ENCODE data around the gene CAMK1G. TPM values are rescaled to one million over a fixed set of nuclear protein-coding genes. Genes with fewer than 3 reads are reported as not detected.

The CAMK1G gene
- total RNA-seq, 3 donors from 2014 or later = 0.60 TPM; not detected in 2

- intact Hi-C loops (cut with DNase I, micrococcal nuclease) = no loop called here
- Histone ChIP-seq H3K36me3 (ENCODE audit: low read depth) (no peaks in the 10 kb centered on the region), H3K4me1 (ENCODE audit: low read depth) (peaks cover 8% of the 10 kb centered on the region), H3K9me3 (no peaks in the 10 kb centered on the region), H3K4me3 (no peak overlapping the region)
- ATAC-seq (peak; percentile 59), DNase-seq (no peak)
- no peak for TF ChIP-seq CTCF (IDR thresholded peaks at IDR 0.05)
Observed at GRCh38 chr1:209630383-209631225, 47.1 kb downstream of the CAMK1G start.

- Histone ChIP-seq H3K4me1 (ENCODE audit: low read depth) (peaks cover 6% of the 10 kb centered on the region), H3K9me3 (no peaks in the 10 kb centered on the region), H3K4me3 (no peak overlapping the region), H3K36me3 (ENCODE audit: low read depth) (no peaks in the 10 kb centered on the region)
- ATAC-seq (no peak), DNase-seq (no peak)
- TF ChIP-seq CTCF (IDR thresholded peaks at IDR 0.05) = no peak
- intact Hi-C loops (cut with DNase I, micrococcal nuclease) = no loop called here
Observed at GRCh38 chr1:209633335-209633997, 50.0 kb downstream of the CAMK1G start.

GRCh38 chr1:209634005-209634737, 50.7 kb downstream of the CAMK1G start:
- no peaks in the 10 kb centered on the region for H3K36me3 ChIP-seq (ENCODE audit: low read depth)
- no peak overlapping the region for H3K4me3 ChIP-seq
- DNase-seq (no peak), ATAC-seq (no peak)
- H3K4me1 ChIP-seq (ENCODE audit: low read depth) = peaks cover 6% of the 10 kb centered on the region
- TF ChIP-seq CTCF (IDR thresholded peaks at IDR 0.05) = no peak
- intact Hi-C loops (cut with DNase I, micrococcal nuclease) = no loop called here
- no peaks in the 10 kb centered on the region for H3K9me3 ChIP-seq

GRCh38 chr1:209635850-209636249, 52.3 kb downstream of the CAMK1G start:
- Histone ChIP-seq H3K9me3 (no peaks in the 10 kb centered on the region), H3K36me3 (ENCODE audit: low read depth) (no peaks in the 10 kb centered on the region), H3K4me1 (ENCODE audit: low read depth) (peaks cover 2% of the 10 kb centered on the region), H3K4me3 (no peak overlapping the region)
- DNase-seq (no peak), ATAC-seq (no peak)
- intact Hi-C loops (cut with DNase I, micrococcal nuclease) = no loop called here
- no peak for TF ChIP-seq CTCF (IDR thresholded peaks at IDR 0.05)

- intact Hi-C loops (cut with DNase I, micrococcal nuclease) = no loop called here
- ATAC-seq = peak; percentile 16
- no peak overlapping the region for H3K4me3 ChIP-seq
- TF ChIP-seq CTCF (IDR thresholded peaks at IDR 0.05) = no peak
- H3K9me3 ChIP-seq = no peaks in the 10 kb centered on the region
- DNase-seq = peak; percentile 49 to 64 (median 62)
- no peaks in the 10 kb centered on the region for H3K36me3 ChIP-seq (ENCODE audit: low read depth)
- peaks cover 36% of the 10 kb centered on the region for H3K4me1 ChIP-seq (ENCODE audit: low read depth)
Observed at GRCh38 chr1:209641832-209642172, 58.3 kb downstream of the CAMK1G start.

All from mucosa of descending colon (tissue), 3 donors.